Activated CD4-positive, alpha-beta T cell treated with anti-CD3 and anti-CD28 coated beads, Interleukin-10, Interleukin-2, amounts not matched to agents 100 ng/mL and 50 ng/mL, durations not matched to agents 16 hours and 8 hours (primary cell): Measurements from ENCODE around the gene SLC7A5.
A peak's percentile ranks its signal among the peaks of the same experiment; 100 is the strongest.
"Not testable (repeated sequence)": the region's sequence is repeated elsewhere in the genome, so short reads cannot be mapped to it uniquely, and the experiment has no call there.

Experiments used
- DNase-seq: peaks from one replicate; pipeline ENCODE4 v3.0.0-alpha.2; 2020

SLC7A5 gene

GRCh38 chr16:87818533-87819161 lies 50.7 kb downstream of the SLC7A5 start:
- no peak for DNase-seq

DNA sequence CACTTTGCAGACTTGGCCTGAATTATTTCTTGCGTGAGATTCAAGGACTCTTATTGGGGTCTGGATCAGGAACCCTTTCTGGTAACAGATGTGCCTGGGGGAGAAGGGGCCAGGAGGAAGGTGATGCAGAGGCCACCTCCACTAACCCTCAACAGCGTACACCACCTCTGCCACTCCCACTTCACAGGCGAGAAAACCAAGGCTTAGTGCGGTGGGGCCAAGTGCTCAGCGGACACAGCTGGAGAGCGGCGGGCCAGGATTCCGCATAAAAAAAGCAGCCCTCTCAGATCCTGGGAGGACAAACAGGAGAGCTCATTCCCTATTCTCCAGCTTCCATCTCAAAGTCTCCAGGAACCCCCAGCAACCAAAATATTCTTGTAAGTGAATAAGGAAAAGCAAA lies 51.4 kb downstream of the SLC7A5 start:
- DNase-seq = no peak

DNA sequence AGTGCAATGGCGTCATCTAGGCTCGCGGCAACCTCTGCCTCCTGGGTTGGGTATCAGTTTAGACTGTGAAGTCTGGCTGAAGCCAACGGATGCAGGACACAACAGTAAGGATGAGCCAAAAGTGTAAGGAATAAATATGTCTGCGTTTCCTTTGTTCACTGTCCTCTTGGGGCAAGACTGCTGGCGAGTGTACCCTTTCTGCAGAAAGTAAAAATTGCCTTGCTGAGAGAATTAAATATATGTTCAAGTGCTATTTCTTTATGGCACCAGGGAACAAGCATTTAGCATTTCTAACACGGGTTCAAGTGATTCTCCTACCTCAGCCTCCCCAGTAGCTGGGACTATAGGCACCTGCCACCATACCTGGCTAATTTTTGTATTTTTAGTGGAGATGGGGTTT lies 51.9 kb downstream of the SLC7A5 start:
- DNase-seq = not testable (repeated sequence)

DNA sequence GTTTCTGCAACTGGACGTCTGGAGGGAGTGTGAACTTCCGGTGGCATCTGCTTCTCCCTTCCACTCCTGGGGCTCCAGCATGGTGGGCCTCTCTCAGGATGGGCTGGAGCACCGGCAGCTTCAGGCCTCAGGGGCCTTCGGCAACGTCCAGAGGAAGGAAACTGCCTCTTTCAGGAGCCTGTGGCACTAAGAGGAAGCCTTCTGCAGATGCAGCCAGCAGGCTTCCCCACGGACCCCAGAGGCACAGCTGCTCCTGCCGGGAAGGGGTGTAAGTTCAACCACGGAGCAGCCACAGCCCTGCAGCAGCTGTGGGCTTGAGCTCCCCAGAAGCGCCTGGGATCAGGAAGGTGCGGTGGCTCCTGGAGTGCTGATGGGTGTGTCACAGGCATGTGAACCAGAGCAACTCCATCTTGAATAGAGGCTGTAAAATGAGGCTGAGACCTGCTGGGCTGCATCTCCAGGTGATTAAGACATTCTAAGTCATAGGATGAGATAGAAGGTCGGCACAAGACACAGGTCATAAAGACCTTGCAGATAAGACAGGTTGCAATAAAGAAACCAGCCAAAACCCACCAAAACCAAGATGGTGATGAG lies 52.7 kb downstream of the SLC7A5 start:
- DNase-seq = no peak

DNA sequence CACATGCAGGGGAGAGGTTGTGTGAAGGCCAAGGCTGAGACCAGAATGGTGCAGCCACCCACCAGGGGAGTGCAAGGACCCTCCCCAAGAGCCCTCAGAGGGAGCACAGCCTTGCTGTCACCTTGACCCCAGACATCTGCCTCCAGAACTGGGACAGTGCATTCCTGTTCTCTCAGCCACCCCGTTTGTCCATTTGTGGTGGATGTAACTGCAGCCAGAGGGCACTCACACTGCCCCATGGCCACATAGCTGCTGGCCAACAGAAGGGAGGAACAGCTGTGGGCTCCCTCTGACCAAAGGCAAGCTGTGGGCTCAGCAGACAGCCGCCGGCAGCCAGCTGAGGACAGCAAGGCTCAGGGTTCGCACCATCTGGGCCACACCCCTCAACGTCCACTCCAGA lies 53.7 kb downstream of the SLC7A5 start:
- no peak for DNase-seq

DNA sequence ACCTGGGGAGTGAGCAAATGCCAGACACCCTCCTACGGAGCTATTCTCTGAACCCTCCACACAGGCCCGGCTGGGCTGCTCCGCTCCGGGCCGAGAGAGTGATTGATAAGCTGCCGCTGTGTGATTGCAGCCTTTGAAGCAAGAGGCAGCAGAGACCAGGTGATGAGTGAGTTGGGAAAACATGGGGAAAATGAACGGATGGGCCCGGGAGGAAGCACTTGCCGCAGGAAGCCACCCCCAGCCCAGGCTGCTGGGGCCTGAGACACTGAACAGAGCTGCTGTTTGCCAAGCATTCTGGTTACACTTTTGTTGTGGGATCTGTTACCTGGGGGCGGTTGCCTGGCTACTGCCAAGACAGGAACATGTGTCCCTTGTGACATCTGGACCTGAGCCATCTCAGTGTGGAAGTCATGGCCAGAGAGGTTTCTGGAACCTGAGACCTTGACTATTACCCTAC lies 57.1 kb downstream of the SLC7A5 start:
- no peak for DNase-seq

DNA sequence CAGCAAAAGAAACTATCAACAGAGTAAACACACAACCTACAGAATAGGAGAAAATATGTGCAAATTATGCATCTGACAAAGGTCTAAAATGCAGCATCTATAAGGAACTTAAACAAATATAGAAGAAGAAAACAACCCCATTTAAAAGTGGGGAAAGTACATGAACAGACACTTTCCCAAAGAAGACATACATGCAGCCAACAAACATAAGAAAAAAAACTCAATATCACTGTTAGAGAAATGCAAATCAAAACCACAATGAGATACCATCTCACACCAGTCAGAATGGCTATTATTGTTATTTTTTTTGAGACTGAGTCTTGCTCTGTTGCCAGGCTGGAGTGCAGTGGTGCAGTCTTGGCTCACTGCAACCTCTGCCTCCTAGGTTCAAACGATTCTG lies 57.9 kb downstream of the SLC7A5 start:
- DNase-seq = not testable (repeated sequence)

DNA sequence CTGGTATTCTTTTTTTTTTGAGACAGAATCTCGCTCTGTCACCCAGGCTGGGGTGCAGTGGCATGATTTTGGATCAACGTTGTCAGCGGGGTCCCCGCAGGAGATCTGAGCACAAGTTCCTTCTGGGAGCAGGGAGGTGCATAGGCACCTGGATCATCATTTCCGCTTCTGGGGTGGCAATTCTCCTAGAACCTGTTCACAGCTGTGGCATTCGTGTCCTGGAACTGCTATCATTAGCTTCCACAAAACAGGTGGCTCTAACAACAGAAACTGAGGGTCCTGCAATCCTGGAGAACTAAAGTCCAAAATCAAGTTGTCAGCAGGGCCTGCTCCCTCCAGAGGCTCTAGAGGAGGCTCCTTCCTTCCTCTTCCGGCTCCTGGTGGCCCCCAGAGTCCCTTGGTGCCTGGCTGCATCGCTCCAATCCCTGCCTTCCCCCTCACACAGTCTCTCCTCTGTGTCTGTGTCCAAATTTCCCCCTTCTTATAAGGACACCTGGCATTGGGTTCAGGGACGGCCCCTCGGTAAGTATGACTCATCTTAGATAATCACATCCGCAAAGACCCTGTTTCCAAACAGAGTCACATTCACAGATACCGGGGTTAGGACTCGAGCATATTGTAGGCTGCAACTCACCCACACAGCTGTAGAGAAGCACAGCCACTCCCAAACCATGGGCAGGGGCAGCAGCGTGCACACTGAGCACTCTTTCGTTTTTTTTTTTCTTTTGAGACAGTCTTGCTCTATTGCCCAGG lies 60.0 kb downstream of the SLC7A5 start:
- peak; percentile 39 for DNase-seq

GRCh38 chr16:87808108-87808507 lies 61.2 kb downstream of the SLC7A5 start:
- DNase-seq = no peak

GRCh38 chr16:87806641-87807546 lies 62.4 kb downstream of the SLC7A5 start:
- DNase-seq = peak; percentile 77

GRCh38 chr16:87806261-87806640 lies 63.1 kb downstream of the SLC7A5 start:
- DNase-seq = peak; percentile 57

DNA sequence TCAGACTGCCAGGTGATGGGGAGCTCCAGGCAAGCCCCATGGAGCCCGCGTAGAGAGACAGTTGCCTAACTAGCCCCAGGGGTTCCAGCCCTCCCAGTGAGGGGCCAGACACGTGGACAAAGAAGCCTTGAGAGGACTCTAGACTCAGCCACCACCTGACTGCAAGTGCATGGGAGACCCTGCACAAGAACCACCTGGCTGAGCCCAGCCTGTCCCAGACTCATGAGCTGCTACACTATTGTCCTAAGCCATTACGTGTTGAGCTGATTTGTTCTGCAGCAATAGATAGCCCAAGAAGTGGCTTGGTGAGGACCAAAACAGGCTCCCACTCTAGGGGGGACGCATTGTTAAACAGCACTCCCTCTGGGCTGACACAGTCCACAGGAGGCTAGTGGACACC lies 65.9 kb downstream of the SLC7A5 start:
- no peak for DNase-seq

DNA sequence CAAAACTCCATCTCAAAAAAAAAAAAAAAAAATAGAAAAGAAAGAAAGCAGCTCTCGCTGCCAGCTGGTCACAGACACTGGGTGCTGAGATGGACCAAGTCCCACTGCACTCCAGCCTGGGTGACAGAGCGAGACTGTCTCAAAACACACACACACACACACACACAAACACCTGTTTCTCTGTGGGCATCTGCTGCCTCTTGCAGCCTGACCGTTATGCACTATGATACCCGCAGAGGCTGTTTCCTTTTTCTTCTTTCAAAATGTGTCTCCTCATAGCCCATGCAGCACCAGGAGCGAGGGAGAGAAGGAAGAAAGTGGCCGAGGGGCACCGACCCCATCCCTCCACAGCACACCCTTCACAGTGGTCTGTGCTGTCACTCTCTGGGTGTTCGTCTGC lies 66.6 kb downstream of the SLC7A5 start:
- DNase-seq = no peak

GRCh38 chr16:87801679-87802259 lies 67.5 kb downstream of the SLC7A5 start:
- DNase-seq = no peak

DNA sequence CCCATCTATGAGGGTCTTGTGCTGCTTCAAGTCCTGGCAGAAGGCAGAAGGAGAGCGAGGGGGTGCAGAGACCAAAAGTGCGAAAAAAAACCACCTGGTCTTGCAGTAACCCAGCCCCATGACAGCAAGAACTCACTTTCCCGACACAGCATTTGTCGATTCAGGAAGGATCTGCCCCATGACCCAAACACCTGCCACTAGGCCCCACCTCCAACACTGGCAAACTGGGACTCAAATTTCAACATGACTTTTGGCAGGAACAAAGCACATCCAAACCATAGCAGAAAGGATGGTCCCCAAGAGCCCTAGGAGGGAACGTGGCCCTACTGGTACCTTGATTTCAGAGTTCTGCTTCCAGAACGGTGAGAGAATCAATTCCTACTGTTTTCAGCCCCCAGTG lies 68.8 kb downstream of the SLC7A5 start:
- DNase-seq = no peak

DNA sequence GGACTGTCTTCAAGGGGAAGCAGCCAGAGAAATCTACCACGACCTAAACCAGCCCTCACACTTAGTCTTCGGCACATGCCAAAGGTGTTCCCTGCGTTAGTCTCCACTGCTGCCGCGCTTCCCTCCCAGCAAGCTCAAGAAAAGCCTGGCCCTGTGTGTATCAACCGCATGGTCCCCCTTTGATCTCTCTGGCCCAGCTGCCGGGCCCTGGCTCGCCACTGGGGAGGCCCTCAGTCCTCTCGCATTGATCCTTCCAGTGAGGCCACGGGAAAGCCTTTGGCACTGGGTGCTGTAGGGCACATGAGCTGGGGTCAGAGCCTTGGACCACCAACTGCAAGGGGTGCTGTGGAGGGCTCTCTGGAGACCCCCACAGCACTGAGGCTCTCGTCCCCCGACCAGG lies 74.0 kb downstream of the SLC7A5 start:
- DNase-seq = no peak

GRCh38 chr16:87794485-87795078 lies 74.7 kb downstream of the SLC7A5 start:
- no peak for DNase-seq

- DNase-seq = no peak
These were observed 77.1 kb downstream of the SLC7A5 start for GRCh38 chr16:87792205-87792565.

DNA sequence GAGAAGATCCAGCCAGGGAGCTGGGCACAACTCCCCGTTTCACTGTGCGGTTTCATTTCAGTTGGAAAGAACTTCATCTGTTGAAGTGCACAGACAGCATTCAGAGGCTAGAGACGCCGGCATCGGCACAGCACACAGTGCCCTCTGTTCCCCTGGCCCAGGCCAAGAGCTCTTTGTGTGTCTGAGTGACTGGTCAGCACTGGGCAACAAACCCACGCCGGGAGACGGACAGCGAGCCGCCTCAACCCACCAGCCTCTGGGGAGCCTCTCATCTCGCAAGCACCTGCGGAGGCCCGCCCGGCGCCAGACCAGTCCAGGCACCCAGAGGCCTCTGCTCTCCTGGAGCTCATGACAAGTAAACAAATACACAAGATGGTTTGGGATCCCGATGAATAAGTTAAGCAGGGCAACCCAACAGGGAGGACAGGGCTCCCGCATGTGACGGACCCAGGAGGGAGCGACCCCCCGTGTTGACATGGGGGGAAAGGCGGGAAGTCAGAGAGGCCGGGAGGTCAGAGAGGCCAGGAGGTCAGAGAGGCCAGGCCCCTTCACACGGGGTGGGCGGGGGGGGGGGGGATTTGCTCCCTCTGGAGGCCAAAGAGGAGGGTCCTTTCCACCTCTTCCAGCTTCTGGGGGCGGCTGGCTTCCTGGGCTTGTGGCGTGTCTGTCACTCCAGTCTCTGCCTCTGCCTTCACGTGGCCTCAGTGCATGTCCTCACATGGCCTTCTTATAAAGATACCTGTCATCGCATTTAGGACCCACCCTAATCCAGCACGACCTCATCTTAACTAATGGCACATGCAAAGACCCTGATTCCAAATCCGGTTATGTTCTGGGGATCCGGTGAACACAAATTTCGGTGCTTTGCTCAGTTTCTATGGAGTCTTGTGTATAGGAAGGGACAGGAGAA lies 77.8 kb downstream of the SLC7A5 start:
- no peak for DNase-seq

GRCh38 chr16:87790292-87791100 lies 78.8 kb downstream of the SLC7A5 start:
- DNase-seq = no peak
